ENCODE results near the gene CRISP1. TPM values are rescaled to one million over a fixed set of nuclear protein-coding genes. Genes with fewer than 3 reads are reported as not detected.

CRISP1 gene
- total RNA-seq = not detected
- long read RNA-seq, donor 1 = 0 reads
- long read RNA-seq, donor 2 = 0 reads

- Histone ChIP-seq H3K9me3 (no peaks in the 10 kb centered on the region), H3K4me1 (ENCODE audit: low read depth) (no peaks in the 10 kb centered on the region), H3K4me3 (no peak within 1 kb of the TSS), H3K36me3 (ENCODE audit: low read depth) (no peaks in the 10 kb centered on the region)
- DNase-seq = no peak
- intact Hi-C loops (cut with DNase I, micrococcal nuclease) = no loop called here
- no peak for ATAC-seq
- no peak for TF ChIP-seq CTCF (IDR thresholded peaks at IDR 0.05)
Measured at GRCh38 chr6:49866485-49866943, at the start of gene CRISP1. Gene CRISP1 (minus strand): TSS chr6:49866535. CDS start chr6:49857400, 9,135 bp downstream.

GRCh38 chr6:49915035-49915434 lies 48.7 kb upstream of the CRISP1 start:
- Histone ChIP-seq H3K4me3 (no peak overlapping the region), H3K4me1 (ENCODE audit: low read depth) (no peaks in the 10 kb centered on the region), H3K36me3 (ENCODE audit: low read depth) (no peaks in the 10 kb centered on the region), H3K9me3 (no peaks in the 10 kb centered on the region)
- intact Hi-C loops (cut with DNase I, micrococcal nuclease) = no loop called here
- DNase-seq (no peak), ATAC-seq (no peak)
- no peak for TF ChIP-seq CTCF (IDR thresholded peaks at IDR 0.05)

- Histone ChIP-seq H3K4me3 (no peak overlapping the region), H3K9me3 (no peaks in the 10 kb centered on the region), H3K36me3 (ENCODE audit: low read depth) (no peaks in the 10 kb centered on the region), H3K4me1 (ENCODE audit: low read depth) (no peaks in the 10 kb centered on the region)
- DNase-seq = no peak
- no peak for TF ChIP-seq CTCF (IDR thresholded peaks at IDR 0.05)
- intact Hi-C loops (cut with DNase I, micrococcal nuclease) = no loop called here
- peak; percentile 32 for ATAC-seq
Measured at GRCh38 chr6:49913636-49914375, 47.5 kb upstream of the CRISP1 start.

GRCh38 chr6:49912196-49912595 lies 45.9 kb upstream of the CRISP1 start:
- Histone ChIP-seq H3K36me3 (ENCODE audit: low read depth) (no peaks in the 10 kb centered on the region), H3K4me1 (ENCODE audit: low read depth) (no peaks in the 10 kb centered on the region), H3K4me3 (no peak overlapping the region), H3K9me3 (no peaks in the 10 kb centered on the region)
- ATAC-seq (no peak), DNase-seq (no peak)
- no peak for TF ChIP-seq CTCF (IDR thresholded peaks at IDR 0.05)
- intact Hi-C loops (cut with DNase I, micrococcal nuclease) = no loop called here

- TF ChIP-seq CTCF (IDR thresholded peaks at IDR 0.05) = no peak
- ATAC-seq = no peak
- Histone ChIP-seq H3K36me3 (ENCODE audit: low read depth) (no peaks in the 10 kb centered on the region), H3K4me1 (ENCODE audit: low read depth) (no peaks in the 10 kb centered on the region), H3K9me3 (no peaks in the 10 kb centered on the region), H3K4me3 (no peak overlapping the region)
- no peak for DNase-seq
- intact Hi-C loops (cut with DNase I, micrococcal nuclease) = no loop called here
Measured at GRCh38 chr6:49911252-49911651, 44.9 kb upstream of the CRISP1 start.
